Measurements from ENCODE around the gene TC2N. TPM values are rescaled to one million over a fixed set of nuclear protein-coding genes. Genes with fewer than 3 reads are reported as not detected.

Gene TC2N
- total RNA-seq, 1 donor from 2014 or later, result 19.4 TPM

DNA sequence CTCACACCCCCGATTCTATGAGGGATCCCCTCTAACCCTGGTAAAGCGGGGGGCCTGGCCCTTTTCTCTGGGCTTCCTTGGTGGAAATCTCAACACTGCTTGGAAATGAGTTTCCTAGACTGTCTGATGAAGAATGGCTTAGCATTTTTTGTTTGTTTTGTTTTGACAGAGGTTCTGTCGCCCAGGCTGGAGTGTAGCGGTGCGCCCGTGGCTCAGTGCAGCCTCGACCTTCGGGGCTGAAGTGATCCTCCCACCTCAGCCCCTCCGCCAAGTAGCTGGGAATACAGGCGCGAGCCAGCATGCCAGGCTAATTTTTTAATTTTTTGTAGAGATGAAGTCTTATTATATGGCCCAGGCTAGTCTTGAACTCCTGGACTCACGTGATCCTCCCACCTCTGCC lies 30.3 kb downstream of the TC2N start:
- H3K9me3 Mint-ChIP-seq, result peaks cover 3% of the 10 kb centered on the region
- no peak for DNase-seq (ENCODE audit: extremely low spot score, unreplicated experiment)
- H3K27me3 Mint-ChIP-seq, result peaks cover 69% of the 10 kb centered on the region
- peaks cover 3% of the 10 kb centered on the region for H3K36me3 Mint-ChIP-seq
- peak overlapping the region; percentile 93 for H3K4me3 Mint-ChIP-seq
- H3K27ac Mint-ChIP-seq, result peak overlapping the region; percentile 94
- TF ChIP-seq, protein P1, sequence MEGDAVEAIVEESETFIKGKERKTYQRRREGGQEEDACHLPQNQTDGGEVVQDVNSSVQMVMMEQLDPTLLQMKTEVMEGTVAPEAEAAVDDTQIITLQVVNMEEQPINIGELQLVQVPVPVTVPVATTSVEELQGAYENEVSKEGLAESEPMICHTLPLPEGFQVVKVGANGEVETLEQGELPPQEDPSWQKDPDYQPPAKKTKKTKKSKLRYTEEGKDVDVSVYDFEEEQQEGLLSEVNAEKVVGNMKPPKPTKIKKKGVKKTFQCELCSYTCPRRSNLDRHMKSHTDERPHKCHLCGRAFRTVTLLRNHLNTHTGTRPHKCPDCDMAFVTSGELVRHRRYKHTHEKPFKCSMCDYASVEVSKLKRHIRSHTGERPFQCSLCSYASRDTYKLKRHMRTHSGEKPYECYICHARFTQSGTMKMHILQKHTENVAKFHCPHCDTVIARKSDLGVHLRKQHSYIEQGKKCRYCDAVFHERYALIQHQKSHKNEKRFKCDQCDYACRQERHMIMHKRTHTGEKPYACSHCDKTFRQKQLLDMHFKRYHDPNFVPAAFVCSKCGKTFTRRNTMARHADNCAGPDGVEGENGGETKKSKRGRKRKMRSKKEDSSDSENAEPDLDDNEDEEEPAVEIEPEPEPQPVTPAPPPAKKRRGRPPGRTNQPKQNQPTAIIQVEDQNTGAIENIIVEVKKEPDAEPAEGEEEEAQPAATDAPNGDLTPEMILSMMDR (conservative IDR thresholded peaks at IDR 0.05), result no peak
- H3K4me1 Mint-ChIP-seq (ENCODE audit: unreplicated experiment), result no peaks in the 10 kb centered on the region

DNA sequence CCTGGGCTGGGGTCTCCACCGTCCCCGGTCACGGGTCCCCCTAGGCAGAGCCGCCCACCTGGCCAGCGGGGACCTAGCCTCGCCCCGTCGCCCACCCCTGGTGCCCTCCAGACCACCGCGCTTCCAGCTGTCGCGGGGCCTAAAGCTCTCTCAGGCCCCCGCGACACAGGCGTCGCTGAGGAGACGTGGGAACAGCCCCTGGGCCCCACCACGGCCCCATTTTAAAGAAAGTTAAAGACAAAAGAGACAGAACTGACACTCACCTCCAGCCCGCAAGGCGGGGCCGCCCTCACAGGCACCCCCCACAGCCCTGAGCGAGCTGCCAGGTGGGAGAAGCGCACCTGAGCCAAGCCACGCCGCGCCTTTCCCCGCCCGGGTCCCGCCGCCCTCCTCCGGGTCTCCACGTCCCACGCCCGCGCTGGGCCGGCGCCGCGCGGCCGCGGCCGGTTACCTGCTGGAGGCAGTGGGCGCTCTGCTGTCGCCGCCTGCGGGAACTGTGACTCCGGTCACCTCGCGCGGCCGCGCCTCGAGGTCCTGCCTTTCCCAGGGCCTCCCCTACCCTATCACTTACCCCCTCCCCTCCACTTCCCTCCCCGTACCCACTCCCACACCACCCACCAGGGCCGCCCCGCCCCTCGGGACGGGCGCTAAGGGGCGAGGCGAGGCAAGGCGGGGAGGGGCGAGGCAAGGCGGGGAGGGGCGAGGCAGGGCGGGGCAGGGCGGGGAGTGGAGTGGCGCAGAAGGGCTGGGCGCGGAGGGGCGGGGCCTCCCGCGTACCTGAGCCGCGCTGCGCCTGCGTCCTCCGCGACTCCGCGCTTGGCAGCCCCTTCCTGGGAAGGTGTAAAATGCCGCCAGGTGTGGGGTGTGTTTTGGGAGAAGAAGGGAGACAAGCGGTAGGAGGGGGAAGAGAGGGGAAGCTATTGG lies 31.2 kb downstream of the TC2N start:
- Mint-ChIP-seq H3K27me3 (peaks cover 72% of the 10 kb centered on the region), H3K27ac (peak overlapping the region; percentile 94), H3K4me1 (ENCODE audit: unreplicated experiment) (no peaks in the 10 kb centered on the region), H3K9me3 (peaks cover 3% of the 10 kb centered on the region), H3K4me3 (peak overlapping the region; percentile 93), H3K36me3 (peaks cover 3% of the 10 kb centered on the region)
- TF ChIP-seq, protein P1 (conservative IDR thresholded peaks at IDR 0.05), result no peak
- peak; percentile 80 for DNase-seq (ENCODE audit: extremely low spot score, unreplicated experiment)

DNA sequence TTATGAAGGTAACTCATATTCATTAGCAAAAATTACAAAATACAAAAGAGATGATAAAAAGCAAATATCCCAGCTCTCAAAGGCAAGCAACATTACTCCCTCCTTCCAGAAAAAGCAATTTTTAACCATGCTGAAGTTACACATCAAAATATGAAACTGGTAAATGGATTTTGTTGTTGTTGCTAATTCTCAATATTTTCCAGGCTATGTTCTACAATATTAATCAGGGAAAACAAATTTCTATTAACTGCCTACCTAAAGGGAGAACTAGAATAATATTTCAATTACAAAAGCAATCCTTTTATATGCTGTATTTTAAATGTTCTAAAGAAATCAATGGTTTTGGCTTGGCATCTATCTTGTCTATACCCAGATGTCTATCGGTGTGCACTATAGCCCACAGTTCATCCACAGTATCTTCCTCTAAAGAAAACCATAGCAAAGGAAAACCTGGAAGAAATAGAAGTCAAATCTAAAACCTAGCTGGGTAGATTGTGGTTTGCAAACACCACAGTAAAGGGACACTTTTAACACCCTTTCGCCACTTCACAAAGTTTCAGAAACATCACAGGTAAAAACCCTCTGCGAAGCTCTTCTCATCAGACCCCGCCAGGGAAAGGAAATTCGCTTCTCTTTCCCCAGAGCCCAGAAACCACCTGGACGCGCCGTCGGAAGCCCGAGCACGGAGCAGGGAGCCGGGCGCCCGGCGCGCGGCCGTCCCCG lies 32.0 kb downstream of the TC2N start:
- no peaks in the 10 kb centered on the region for H3K4me1 Mint-ChIP-seq (ENCODE audit: unreplicated experiment)
- H3K27ac Mint-ChIP-seq, result peak overlapping the region; percentile 85

DNA sequence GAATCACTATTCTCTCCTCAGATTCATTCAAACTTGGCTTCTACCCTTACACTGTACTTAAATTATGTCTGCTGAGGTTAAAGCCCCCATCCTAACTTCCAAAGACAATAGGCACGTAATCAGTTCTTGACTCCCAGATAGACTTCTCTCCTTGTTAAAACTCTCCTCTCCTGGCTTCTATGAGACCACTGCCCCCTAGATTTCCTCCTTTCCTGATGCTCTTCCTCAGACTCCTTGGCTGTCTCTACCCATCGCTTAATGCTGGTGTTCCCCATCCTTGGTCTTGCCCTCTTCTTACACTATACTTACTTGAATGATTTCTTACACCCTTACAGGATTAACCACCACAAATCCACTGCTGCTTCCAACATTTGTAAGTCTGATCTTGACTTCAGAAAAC lies 32.8 kb downstream of the TC2N start:
- peaks cover 3% of the 10 kb centered on the region for H3K9me3 Mint-ChIP-seq
- peaks cover 3% of the 10 kb centered on the region for H3K36me3 Mint-ChIP-seq
- DNase-seq (ENCODE audit: extremely low spot score, unreplicated experiment), result no peak
- H3K27me3 Mint-ChIP-seq, result peaks cover 71% of the 10 kb centered on the region
- H3K4me3 Mint-ChIP-seq, result peak overlapping the region; percentile 67
- H3K27ac Mint-ChIP-seq, result peak overlapping the region; percentile 5
- TF ChIP-seq, protein P1 (conservative IDR thresholded peaks at IDR 0.05), result no peak
- no peaks in the 10 kb centered on the region for H3K4me1 Mint-ChIP-seq (ENCODE audit: unreplicated experiment)

More for the DNA sequence above, 32.0 kb downstream of the TC2N start:
- Mint-ChIP-seq H3K9me3 (peaks cover 3% of the 10 kb centered on the region), H3K36me3 (peaks cover 3% of the 10 kb centered on the region), H3K27me3 (peaks cover 70% of the 10 kb centered on the region), H3K4me3 (peak overlapping the region; percentile 67)
- no peak for DNase-seq (ENCODE audit: extremely low spot score, unreplicated experiment)
- TF ChIP-seq, protein P1 (conservative IDR thresholded peaks at IDR 0.05), result no peak

DNA sequence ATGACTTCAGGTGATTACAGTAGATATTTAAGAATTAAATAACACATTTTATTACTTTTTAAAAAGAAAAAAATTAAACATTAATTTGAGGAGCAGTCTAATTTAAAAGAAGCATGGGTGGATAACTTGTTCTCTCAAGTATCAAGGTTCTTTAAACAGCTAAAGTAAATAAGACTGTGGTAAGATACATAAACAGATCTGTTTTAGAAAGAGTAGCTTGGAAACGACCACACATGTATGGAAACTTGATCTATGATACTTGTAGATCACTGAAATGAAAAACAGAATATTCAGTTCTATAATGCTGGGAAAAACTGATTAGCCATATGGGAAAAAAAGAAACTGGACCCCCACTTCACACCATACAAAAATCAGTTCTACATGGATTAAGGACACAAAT lies 36.0 kb downstream of the TC2N start:
- peaks cover 42% of the 10 kb centered on the region for H3K27me3 Mint-ChIP-seq
- TF ChIP-seq, protein P1 (conservative IDR thresholded peaks at IDR 0.05), result no peak
- DNase-seq (ENCODE audit: extremely low spot score, unreplicated experiment), result no peak
- H3K4me3 Mint-ChIP-seq, result no peak overlapping the region
- peaks cover 9% of the 10 kb centered on the region for H3K9me3 Mint-ChIP-seq
- H3K27ac Mint-ChIP-seq, result no peak overlapping the region
- H3K4me1 Mint-ChIP-seq (ENCODE audit: unreplicated experiment), result no peaks in the 10 kb centered on the region
- peaks cover 3% of the 10 kb centered on the region for H3K36me3 Mint-ChIP-seq

Data from type B pancreatic cell (in vitro differentiated cells).